Stimulated activated CD8-positive, alpha-beta memory T cell treated with anti-CD3 and anti-CD28 coated beads, Interleukin-2, amount 100 ng/mL, for 1 hour (primary cell): ENCODE results near the gene FGD5.

ENCODE experiments used
- DNase-seq, 2 donors: peaks; one replicate each; pipeline ENCODE4 v3.0.0-alpha.2; 2020; ENCODE audit warnings: low read depth in 2 of 2

Gene FGD5

GRCh38 chr3:14933820-14934425, 115.2 kb downstream of the FGD5 start:
- DNase-seq, result no peak

- DNase-seq, result no peak
Observed at GRCh38 chr3:14935592-14936345, 117.0 kb downstream of the FGD5 start.

DNA sequence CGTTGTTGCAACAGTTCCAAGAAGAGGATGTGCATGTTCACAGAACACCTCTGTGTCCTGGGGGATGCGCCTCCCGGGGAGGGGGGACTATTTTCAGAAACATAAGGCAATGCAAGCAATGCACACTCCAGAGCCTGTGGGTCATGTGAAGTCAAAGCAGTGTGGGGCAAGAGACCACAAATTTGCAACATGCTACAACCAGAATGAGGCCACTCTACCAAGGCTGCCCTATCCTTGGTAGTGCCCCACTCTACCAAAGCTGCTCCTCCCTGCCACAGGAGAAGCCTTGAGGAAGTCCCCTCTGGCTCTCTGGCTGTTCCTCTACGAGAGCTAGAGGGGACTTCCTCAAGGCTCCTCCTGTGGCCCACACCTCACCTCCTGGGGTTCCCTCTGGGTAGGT, 120.2 kb downstream of the FGD5 start:
- no peak for DNase-seq

DNA sequence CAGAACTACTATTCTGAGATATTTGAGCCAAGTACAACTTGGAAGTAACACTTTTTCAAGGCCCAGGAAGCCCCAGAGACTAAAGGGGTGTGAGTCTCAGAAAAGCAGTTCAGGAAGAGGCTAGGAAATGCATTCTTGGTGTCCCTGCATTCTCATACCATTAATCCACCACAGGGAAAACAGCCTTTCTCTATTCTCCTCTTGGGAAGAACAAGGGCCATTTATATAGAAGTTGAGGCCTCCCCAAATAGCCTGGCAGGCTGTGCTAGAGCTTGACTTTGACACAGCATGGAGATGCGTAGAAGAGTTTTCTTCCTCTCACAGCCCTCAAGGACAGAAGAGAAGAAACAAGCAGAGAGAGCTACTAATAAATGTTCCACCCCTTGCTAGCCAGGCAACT, 123.1 kb downstream of the FGD5 start:
- no peak for DNase-seq

- DNase-seq, result no peak
Observed at GRCh38 chr3:14943042-14943441, 124.3 kb downstream of the FGD5 start.

GRCh38 chr3:14946236-14946635, 127.5 kb downstream of the FGD5 start:
- DNase-seq, result no peak

- no peak for DNase-seq
Observed at GRCh38 chr3:14946739-14947099, 128.0 kb downstream of the FGD5 start.

DNA sequence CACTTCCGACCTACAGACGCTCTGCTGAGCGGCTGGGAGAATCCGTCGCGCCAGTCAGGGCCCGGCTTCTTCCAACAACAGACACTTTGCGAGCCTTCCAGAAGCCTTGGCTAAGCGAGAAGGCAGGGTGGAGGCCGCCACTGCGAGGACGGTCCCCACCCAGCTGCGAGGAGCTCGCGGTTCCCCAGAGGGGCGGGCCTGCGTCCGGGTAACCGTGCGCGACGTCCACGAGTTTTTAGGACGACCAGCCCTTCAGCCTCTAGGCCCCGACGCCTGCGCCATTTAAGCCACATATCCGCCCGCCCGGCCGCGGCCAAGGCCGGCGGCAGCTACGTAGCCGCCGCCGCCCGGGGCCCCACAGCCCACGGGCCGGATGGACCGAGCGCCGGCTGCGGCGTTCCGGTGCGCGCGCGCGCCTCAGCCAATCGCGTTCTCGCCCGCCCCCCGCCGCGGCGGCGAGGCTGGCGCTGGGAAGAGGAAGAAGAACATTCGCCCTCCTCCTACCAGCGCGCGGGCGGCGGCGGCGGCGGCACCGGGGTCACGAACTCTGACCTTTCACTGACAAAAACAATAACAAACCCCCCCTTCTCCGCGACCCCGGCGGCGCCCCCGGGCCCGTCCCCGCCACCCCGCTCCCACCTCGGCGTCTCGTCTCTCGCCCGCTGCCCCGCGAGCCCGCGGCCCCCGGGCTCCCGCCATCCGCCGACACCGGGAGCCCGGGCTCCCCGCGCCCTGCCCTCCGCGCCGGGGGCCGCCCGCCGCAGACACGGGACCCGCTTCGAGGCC, 128.5 kb downstream of the FGD5 start, which contains the start of gene NR2C2:
Gene NR2C2, plus strand, starts transcription at position 484 of the 786 bp plus-strand sequence. CDS start 56,332 bp downstream, outside the sequence.
- DNase-seq, result peak; percentile 70 to 79

- peak; percentile 91 to 92 for DNase-seq
Observed at GRCh38 chr3:14947886-14948608, 129.3 kb downstream of the FGD5 start.

GRCh38 chr3:14948609-14949038, 129.9 kb downstream of the FGD5 start:
- DNase-seq, result no peak

GRCh38 chr3:14949126-14949525, 130.4 kb downstream of the FGD5 start:
- no peak for DNase-seq

DNA sequence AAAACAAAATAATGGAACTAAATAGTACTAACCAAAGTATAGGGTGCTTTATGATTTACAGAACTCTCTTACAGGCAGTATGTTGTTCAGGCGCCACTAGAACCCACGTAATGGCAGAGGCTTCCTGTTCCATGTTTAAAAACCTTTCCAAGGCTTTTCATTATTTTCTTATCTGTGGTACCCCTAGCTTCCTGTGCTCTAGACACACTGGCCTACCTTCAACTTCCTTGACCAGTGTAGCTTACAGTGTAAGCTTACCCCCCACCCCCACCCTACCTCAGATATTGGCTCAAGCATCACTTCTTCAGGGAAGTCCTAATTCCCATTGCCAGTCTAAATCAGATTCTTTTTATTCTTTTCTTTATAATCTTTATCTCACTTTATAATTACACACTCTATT, 131.5 kb downstream of the FGD5 start:
- no peak for DNase-seq

- no peak for DNase-seq
Observed at GRCh38 chr3:14957153-14957552, 138.4 kb downstream of the FGD5 start.

- DNase-seq, result no peak
Observed at GRCh38 chr3:14957925-14958324, 139.2 kb downstream of the FGD5 start.

DNA sequence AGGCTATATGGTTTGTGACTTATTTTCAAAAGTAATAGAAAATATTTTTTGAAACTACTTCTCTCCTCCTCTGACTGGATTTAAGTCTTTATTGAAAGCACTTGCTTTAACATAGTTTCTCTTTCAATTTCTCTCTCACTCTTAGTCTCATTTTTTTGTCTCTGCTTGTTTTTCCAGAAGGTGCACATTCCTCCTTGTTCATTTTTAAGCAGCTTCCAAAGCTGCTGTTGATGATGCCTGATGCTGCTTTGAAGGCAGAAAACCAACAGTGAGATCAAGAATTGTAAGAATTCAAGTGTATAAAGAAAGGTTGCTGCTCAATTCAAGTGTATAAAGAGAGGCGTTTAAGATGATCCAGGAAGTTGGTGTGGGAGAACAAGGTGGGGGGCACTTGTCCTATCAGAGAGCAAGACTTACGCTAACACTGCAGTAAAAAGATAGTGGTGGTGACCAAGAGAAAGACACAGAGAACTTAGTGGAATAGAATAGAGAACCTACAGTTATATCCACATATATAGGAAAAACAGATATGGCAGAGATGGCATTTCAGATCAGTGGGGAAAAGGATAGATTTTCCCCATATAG, 140.7 kb downstream of the FGD5 start:
- DNase-seq, result no peak

GRCh38 chr3:14962762-14963161, 144.0 kb downstream of the FGD5 start:
- DNase-seq, result no peak

DNA sequence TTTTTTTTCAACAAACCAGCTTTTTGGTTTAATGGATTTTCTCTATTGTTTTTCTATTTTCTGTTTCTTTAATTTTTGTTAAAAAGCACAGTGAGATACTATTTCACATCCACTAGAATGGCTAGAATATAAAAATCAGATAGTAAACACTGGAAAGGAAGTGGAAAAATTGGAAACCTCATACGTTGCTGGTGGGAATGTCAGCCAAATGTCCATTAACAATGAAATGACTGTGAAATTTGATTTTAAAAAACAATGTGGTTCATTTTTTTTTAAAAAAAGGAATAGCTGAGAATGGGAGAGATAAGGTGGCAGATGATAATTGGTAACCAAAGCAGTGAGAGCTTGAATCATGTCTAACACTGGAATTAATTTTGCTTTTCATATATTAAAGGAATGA, 148.5 kb downstream of the FGD5 start:
- no peak for DNase-seq

DNA sequence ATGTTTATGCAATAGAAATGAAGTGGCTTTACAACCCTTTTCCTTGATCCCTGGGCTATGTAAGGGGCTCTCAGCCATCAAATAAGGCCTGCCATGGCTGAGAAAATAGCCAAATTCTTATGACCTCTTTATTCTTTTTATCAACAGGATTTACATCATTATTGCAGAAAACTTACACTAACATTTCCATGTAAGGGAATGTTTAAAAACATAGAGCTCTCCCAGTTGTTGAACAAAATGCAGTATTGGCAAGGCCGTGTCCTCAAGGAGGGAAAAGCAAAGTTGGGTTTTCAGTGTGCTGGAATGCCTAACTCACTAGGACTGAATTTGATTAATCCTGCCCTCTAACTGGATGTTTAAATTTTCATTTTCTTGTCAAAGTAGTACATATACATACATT, 150.9 kb downstream of the FGD5 start:
- DNase-seq, result no peak

DNA sequence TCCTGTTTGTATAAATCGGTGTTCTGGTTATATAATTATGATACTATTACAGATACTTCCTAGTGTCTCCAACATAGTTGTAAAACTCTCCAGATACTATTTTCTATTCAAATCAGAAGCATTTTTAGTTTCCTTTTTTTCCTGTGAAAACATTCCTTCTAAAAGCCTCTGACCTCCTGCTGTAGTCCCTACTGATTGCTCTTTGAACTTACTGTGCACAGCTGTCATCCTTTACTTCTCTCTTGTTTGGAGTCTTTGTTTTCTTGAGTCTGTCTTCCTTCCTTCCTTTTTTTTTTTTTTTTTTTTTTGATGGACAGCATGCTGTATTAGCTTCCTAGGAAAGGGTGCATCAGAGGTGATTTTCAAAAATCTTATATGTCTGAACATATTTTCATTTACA, 157.6 kb downstream of the FGD5 start:
- no peak for DNase-seq

- no peak for DNase-seq
Observed at GRCh38 chr3:14980689-14981088, 161.9 kb downstream of the FGD5 start.
